ENCODE measurements around the gene DMRTB1.

Gene DMRTB1

DNA sequence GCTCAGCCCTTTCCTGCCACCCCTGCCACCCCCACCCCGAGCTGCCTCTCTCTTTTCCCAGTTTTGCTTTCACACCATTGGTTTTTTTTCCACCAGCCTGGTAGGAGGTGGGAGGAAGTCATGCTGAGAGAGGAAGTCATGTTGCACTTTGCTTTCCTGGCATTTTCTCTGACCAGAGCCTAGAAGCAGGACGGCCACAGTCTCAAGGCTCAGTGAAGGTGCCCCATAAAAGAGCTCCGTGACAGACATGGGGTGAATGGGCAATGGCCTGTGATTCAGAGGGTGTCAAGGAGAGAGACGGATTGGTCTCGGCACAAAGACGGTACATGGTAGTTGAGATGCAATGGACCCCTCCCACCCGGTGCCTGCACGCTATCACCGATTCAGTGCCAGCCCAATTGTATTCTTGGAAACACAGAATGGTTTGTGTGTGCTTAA lies 42.1 kb upstream of the DMRTB1 start:
- Histone ChIP-seq H3K27me3 (peaks cover 32% of the 10 kb centered on the region), H3K4me3 (ENCODE audit: low read depth in 1 of 2, low read length in 1 of 2) (no peak overlapping the region), H3K4me1 (ENCODE audit: control insufficient read depth in 1 of 2, insufficient read depth in 1 of 2, low read depth in 1 of 2, low read length in 1 of 2) (no peaks in the 10 kb centered on the region), H3K27ac (no peak overlapping the region), H3K36me3 (no peaks in the 10 kb centered on the region), H3K9me3 (no peaks in the 10 kb centered on the region)
- TF ChIP-seq, protein P1, sequence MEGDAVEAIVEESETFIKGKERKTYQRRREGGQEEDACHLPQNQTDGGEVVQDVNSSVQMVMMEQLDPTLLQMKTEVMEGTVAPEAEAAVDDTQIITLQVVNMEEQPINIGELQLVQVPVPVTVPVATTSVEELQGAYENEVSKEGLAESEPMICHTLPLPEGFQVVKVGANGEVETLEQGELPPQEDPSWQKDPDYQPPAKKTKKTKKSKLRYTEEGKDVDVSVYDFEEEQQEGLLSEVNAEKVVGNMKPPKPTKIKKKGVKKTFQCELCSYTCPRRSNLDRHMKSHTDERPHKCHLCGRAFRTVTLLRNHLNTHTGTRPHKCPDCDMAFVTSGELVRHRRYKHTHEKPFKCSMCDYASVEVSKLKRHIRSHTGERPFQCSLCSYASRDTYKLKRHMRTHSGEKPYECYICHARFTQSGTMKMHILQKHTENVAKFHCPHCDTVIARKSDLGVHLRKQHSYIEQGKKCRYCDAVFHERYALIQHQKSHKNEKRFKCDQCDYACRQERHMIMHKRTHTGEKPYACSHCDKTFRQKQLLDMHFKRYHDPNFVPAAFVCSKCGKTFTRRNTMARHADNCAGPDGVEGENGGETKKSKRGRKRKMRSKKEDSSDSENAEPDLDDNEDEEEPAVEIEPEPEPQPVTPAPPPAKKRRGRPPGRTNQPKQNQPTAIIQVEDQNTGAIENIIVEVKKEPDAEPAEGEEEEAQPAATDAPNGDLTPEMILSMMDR (IDR thresholded peaks at IDR 0.05): no peak

DNA sequence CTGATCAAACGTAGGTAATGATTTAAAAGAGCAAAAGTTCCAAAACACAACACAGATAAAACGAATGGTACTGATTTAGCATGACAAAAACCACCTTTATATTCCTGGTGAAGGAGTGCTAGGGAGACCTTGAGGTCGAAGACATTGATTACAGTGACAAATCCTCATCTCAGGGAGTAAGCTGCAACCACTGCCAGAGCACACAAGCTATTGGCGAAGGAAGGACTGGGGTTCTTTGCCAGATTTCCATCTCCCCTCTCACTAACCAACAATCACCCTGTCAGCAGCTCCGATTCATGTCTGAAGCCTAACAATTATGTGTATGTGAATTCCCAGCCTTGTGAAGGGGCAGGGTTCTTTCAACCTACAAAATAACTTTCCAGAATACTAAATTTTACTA lies 40.2 kb upstream of the DMRTB1 start:
- Histone ChIP-seq H3K4me1 (ENCODE audit: control insufficient read depth in 1 of 2, insufficient read depth in 1 of 2, low read depth in 1 of 2, low read length in 1 of 2) (no peaks in the 10 kb centered on the region), H3K9me3 (no peaks in the 10 kb centered on the region), H3K27ac (no peak overlapping the region), H3K27me3 (peaks cover 34% of the 10 kb centered on the region), H3K4me3 (ENCODE audit: low read depth in 1 of 2, low read length in 1 of 2) (no peak overlapping the region), H3K36me3 (no peaks in the 10 kb centered on the region)
- TF ChIP-seq, protein P1 (IDR thresholded peaks at IDR 0.05): no peak

DNA sequence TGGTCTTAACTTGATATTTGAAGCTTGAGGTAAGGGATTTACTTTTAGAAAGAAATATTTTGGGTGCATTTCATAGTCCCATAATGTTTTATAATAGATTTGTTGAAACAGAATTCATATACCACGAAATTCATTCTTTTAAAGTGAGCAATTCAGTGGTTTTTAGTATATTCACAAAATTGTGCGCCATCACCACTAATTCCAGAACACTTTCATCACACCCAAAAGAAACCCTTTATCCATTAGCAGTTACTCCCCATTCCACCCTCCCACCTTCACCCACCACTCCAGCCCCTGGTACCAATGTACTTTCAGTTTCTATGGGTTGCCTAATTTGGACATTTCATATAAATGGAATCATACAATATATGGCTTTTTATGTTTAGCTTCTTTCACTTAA lies 38.9 kb upstream of the DMRTB1 start:
- Histone ChIP-seq H3K4me3 (ENCODE audit: low read depth in 1 of 2, low read length in 1 of 2) (no peak overlapping the region), H3K9me3 (no peaks in the 10 kb centered on the region), H3K36me3 (no peaks in the 10 kb centered on the region), H3K27ac (no peak overlapping the region), H3K4me1 (ENCODE audit: control insufficient read depth in 1 of 2, insufficient read depth in 1 of 2, low read depth in 1 of 2, low read length in 1 of 2) (no peaks in the 10 kb centered on the region), H3K27me3 (peaks cover 34% of the 10 kb centered on the region)
- TF ChIP-seq, protein P1 (IDR thresholded peaks at IDR 0.05): no peak

DNA sequence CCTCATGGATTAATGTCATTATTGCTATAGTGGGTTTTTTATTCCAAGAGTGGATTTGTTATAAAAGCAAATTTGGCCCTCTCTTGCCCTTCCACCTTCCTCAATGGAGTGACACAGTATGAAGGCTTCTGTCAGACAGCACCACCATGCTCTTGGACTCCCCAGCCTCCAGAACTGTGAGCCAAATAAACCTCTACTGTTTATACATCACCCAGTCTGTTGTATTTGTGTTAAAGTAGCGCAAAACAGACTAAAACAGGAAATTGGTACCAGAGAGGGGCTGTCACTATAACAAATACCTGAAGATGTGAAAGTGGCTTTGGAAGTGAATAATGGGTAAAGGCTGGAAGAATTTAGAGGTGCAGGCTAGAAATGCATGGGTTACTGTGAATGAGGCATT lies 38.0 kb upstream of the DMRTB1 start:
- TF ChIP-seq, protein P1 (IDR thresholded peaks at IDR 0.05): no peak
- H3K4me1 ChIP-seq (ENCODE audit: control insufficient read depth in 1 of 2, insufficient read depth in 1 of 2, low read depth in 1 of 2, low read length in 1 of 2): no peaks in the 10 kb centered on the region
- no peak overlapping the region for H3K27ac ChIP-seq
- peaks cover 34% of the 10 kb centered on the region for H3K27me3 ChIP-seq
- no peaks in the 10 kb centered on the region for H3K9me3 ChIP-seq
- H3K36me3 ChIP-seq: no peaks in the 10 kb centered on the region
- no peak overlapping the region for H3K4me3 ChIP-seq (ENCODE audit: low read depth in 1 of 2, low read length in 1 of 2)

DNA sequence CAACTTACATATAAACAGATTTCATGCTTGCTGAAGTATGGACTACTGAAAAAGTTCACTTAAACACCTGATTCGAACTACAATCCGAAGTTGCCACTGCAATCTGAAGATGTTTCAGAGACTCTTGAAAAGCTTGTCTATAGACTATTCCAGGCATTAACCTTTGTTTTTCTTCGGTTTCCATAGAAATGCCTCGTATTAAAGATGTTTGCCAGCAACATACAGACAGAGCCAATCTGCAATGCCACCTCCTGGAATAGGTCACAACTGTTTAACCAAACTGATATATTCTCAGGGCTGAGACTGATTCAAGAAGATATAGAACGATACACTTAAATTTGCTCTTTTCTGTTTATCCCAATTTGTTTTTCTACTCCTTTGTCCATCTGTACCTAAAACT lies 28.9 kb upstream of the DMRTB1 start:
- peaks cover 21% of the 10 kb centered on the region for H3K27me3 ChIP-seq
- no peaks in the 10 kb centered on the region for H3K36me3 ChIP-seq
- no peaks in the 10 kb centered on the region for H3K4me1 ChIP-seq (ENCODE audit: control insufficient read depth in 1 of 2, insufficient read depth in 1 of 2, low read depth in 1 of 2, low read length in 1 of 2)
- no peak overlapping the region for H3K4me3 ChIP-seq (ENCODE audit: low read depth in 1 of 2, low read length in 1 of 2)
- no peaks in the 10 kb centered on the region for H3K9me3 ChIP-seq
- H3K27ac ChIP-seq: no peak overlapping the region
- TF ChIP-seq, protein P1 (IDR thresholded peaks at IDR 0.05): no peak

DNA sequence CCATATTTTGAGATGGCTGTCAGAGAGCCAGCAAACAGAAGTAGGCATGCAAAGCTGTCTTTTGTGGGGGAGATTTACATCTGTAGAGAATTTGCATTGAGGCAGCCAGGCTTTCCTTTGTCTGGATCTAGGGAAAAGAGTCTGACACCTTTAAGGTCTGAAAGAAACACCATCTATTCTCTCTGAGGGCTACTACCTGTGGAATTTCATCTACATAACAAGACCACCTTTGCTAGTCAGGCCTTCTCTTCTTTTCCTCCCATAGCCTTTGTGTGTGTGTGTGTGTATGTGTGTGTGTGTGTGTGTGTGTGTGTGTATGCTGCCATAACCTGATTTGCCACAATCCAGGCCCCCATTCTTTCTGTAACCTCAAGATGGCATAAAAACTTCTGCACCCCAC lies 28.4 kb upstream of the DMRTB1 start:
- Histone ChIP-seq H3K27me3 (peaks cover 22% of the 10 kb centered on the region), H3K4me3 (ENCODE audit: low read depth in 1 of 2, low read length in 1 of 2) (no peak overlapping the region), H3K36me3 (no peaks in the 10 kb centered on the region), H3K4me1 (ENCODE audit: control insufficient read depth in 1 of 2, insufficient read depth in 1 of 2, low read depth in 1 of 2, low read length in 1 of 2) (no peaks in the 10 kb centered on the region), H3K27ac (no peak overlapping the region), H3K9me3 (no peaks in the 10 kb centered on the region)
- TF ChIP-seq, protein P1 (IDR thresholded peaks at IDR 0.05): no peak
